ENCODE results near the gene UGT8.
"Not testable (repeated sequence)": the region's sequence is repeated elsewhere in the genome, so short reads cannot be mapped to it uniquely, and the experiment has no call there.

UGT8 gene

GRCh38 chr4:114598191-114599121, at the start of gene UGT8:
UGT8 (plus strand) TSS chr4:114598807; CDS start chr4:114622881, 24,074 bp downstream.
- DNase-seq (ENCODE audit: low read depth): peak; percentile 26

- DNase-seq (ENCODE audit: low read depth): no peak
Observed at GRCh38 chr4:114549638-114550037, 49.0 kb upstream of the UGT8 start.

- DNase-seq (ENCODE audit: low read depth): no peak
Observed at GRCh38 chr4:114558446-114559020, 40.1 kb upstream of the UGT8 start.

DNA sequence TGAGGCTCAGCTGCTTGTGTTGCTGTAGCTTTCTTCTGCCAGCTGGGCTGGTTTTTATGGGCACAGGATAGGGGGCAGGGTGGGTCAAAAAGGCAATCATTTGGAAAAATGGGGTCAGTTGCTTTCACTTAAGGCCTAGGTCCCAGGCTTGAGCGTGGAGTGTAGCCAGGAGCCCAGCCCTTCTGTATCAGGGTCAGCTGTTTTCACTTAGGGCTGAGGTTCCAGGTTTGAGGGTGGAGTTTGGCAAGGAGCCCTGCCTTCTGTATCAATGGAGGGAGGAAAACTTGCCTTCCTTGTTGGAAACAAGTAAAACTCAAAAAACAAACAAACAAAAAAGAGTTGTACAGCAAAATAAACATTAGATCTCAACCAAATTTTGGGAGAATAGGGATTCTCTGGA, 37.0 kb upstream of the UGT8 start:
- DNase-seq (ENCODE audit: low read depth): no peak

- DNase-seq (ENCODE audit: low read depth): no peak
Observed at GRCh38 chr4:114562176-114562904, 36.3 kb upstream of the UGT8 start.

- no peak for DNase-seq (ENCODE audit: low read depth)
Observed at GRCh38 chr4:114563536-114564315, 34.9 kb upstream of the UGT8 start.

DNA sequence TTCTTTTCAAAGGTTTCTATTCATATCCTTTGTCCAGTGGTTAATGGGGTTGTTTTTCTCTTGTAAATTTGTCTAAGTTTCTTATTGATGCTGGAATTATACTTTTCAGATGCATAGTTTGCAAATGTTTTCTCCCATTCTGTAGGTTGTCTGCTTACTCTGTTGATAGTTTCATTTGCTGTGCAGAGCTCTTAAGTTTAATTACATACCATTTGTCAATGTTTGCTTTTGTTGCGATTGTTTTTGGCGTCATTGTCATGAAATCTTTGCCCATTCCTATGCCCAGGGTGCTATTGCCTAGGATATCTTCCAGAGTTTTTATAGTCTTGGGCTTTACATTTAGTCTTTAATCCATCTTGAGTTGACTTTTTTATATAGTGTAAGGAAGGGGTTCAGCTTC, 21.2 kb upstream of the UGT8 start:
- no peak for DNase-seq (ENCODE audit: low read depth)

- DNase-seq (ENCODE audit: low read depth): no peak
Observed at GRCh38 chr4:114582621-114583020, 16.0 kb upstream of the UGT8 start.

DNA sequence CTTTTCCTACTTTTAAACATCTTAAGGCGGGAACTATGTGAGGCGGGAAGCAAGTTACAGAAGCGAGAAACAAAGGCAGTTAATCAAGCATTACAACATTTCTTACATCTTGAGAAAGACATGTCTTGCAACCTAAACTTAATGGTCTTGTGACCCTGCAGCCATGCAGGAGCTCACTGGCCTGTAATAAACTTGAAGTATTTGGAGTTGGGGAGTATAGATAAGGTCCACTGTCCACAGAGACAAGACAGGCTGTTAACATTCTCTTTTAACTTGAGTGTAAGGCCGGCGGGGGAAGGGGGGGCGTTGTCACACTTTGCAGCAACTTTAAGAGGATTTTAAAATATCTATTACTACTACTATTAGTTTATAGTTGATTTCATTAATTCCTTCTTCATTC, 10.3 kb upstream of the UGT8 start:
- no peak for DNase-seq (ENCODE audit: low read depth)

GRCh38 chr4:114590360-114590759, 8.2 kb upstream of the UGT8 start:
- DNase-seq (ENCODE audit: low read depth): not testable (repeated sequence)

DNA sequence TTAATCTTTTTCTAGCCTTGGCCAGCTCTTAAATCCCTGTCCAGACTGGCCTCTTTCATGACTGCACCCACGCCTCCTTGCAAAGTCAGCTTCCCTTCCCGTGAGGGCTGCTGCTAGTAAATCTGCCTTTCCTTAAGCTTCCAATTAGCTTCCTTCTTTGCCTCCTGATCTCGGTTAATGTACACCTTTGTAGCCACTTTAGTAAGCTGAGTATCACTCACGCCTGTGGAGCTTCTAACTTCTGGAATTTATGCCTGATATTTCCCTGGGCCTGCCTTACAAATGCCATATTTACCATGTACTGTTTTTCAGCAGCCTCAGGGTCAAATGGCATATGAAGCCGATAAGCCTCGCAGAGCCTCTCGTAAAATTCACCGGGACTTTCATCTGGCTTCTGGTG, 5.1 kb upstream of the UGT8 start:
- no peak for DNase-seq (ENCODE audit: low read depth)

GRCh38 chr4:114595207-114595606, 3.4 kb upstream of the UGT8 start:
- no peak for DNase-seq (ENCODE audit: low read depth)

DNA sequence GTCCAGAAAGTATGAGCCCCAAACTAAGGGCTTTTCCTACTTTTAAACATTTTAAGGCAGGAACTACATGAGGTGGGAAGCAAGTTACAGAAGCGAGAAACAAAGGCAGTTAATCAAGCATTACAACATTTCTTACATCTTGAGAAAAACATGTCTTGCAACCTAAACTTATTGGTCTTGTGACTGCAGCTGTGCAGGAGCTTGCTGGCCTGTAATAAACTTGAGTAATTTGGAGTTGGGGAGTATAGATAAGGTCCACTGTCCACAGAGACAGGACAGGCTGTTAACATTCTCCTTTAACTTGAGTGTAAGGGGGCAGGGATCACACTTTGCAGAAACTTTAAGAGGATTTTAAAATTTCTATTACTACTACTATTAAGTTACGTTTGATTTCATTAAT, 2.7 kb upstream of the UGT8 start:
- no peak for DNase-seq (ENCODE audit: low read depth)

DNA sequence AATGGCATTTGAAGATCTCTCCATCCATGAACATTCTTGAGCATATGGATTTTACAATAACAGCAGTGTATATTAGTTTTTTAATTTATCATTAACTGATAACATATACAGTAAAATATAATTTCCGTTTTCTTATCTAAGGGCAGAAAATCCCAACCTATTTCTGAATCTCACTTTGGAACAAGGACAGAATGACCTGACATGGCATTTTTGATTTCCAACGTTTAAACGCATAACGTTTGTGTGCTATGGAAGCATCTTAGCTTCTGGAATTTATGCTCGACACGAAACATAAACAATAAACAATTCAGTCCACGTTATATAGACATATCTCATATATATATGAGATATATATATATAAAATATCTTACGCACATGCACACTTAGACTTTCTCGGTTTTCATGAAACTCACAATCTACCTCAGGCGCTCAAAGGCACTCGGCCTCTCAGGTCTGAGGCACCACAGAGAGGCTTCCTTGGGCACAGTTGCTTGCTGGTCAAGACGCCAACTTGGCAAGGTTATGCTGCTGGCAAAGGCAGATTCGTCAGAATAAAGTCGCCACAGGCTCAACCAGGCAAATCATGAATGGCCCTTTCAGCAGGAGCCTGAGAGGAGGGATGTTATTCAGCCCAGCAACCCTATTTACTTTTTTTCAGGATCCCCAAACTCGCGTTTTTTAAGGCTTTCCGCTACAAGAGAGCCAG, 1.0 kb upstream of the UGT8 start:
- no peak for DNase-seq (ENCODE audit: low read depth)

- DNase-seq (ENCODE audit: low read depth): no peak
Observed at GRCh38 chr4:114599231-114599902, 760 bp downstream of the UGT8 start.

GRCh38 chr4:114599903-114600552, 1.4 kb downstream of the UGT8 start:
- no peak for DNase-seq (ENCODE audit: low read depth)

- DNase-seq (ENCODE audit: low read depth): no peak
Observed at GRCh38 chr4:114600672-114601071, 2.1 kb downstream of the UGT8 start.

- DNase-seq (ENCODE audit: low read depth): no peak
Observed at GRCh38 chr4:114601304-114602052, 2.9 kb downstream of the UGT8 start.

DNA sequence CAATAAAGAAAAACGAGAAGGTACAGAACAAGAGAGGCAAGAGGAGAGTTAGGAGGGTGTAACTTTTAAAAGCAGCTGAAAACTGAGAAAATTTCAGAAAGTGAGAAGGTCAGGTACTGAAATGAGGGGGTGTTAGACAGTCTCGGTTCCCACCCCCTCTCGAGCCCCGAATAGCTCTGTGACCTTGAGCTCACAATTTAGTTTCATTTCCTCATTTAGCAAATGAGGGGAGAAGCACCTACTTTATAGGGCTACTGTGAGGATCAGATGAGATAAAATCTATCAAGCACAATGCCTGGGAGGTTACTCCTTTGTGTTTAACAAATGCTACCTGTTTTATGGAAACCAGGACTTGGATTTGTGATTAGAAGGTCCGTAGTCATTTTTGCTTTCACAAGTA, 4.9 kb downstream of the UGT8 start:
- DNase-seq (ENCODE audit: low read depth): no peak

DNA sequence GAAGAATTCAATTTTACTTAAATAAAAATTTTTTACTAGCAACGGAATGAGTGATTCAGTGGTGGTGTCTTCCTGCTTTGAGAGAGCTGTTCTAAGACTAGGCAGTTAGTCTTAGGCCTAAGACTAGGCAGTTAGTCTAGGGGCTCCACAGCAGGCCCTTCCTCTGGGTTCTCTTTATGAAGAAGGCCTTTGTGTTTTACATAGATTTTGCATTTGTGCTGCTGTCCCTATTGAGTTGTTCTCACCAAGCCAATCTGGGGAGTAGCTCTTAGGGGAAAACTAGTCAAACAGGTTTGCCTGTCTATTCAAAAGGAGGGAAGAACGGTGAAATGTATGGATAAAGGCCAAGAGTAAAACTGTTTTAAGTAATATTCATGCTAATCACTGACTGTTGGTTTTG, 7.6 kb downstream of the UGT8 start:
- no peak for DNase-seq (ENCODE audit: low read depth)

Data from stimulated activated CD8-positive, alpha-beta memory T cell treated with anti-CD3 and anti-CD28 coated beads, Interleukin-4, amount 100 ng/mL, for 24 hours (primary cell).